GM18951 (cell line): Measurements from ENCODE around the gene CAST.
A peak's percentile ranks its signal among the peaks of the same experiment; 100 is the strongest.

Experiments
- POLR2A ChIP-seq: IDR thresholded peaks from 4 replicates; pipeline ENCODE4 v1.6.1; 2011; ENCODE audit warnings: mild to moderate bottlenecking; ENCODE audit not compliant: insufficient read length, insufficient read depth; ENCODE audit errors: extremely low read depth
- in situ Hi-C: fragments of 300-500 bp; cut with MboI; formaldehyde crosslinking; loops from one replicate; pipeline ENCODE4 v1.12.0; 2022; ENCODE audit warnings: low sequenced_read_pairs, mixed read lengths, inconsistent platforms; ENCODE audit not compliant: unreplicated experiment

Gene CAST

DNA sequence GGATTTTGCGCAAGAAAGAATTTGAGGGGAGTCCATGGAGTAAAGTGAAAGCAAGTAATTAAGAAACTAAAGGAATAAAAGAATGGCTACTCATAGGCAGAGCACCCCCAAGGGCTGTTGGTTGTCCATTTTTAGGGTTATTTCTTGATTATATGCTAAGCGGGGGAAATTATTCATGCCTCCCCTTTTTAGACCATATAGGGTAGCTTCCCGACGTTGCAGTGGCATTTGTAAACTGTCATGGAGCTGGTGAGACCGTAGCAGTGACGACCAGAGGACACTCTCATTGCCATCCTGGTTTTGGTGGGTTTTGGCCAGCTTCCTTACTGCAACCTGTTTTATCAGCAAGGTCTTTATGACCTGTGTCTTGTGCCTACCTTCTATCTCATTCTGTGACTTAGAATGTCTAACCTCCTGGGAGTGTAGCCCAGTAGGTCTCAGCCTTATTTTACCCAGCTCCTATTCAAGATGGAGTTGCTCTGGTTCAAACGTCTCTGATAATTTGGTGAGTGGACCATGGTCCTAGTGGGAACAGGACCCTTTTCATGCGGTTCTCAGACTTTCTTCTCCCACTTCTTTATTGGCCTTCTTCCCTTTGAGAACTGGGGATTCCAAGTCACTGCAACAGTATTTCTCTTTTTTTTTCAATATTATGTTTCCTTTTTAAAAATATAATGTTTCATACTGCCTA is 146.8 kb downstream of the CAST start:
- in situ Hi-C loops: no loop called here
- TF ChIP-seq POLR2A: no peak

- in situ Hi-C loops: no loop called here
- TF ChIP-seq POLR2A: no peak
Measured at GRCh38 chr5:96809921-96810320, 147.7 kb downstream of the CAST start.

DNA sequence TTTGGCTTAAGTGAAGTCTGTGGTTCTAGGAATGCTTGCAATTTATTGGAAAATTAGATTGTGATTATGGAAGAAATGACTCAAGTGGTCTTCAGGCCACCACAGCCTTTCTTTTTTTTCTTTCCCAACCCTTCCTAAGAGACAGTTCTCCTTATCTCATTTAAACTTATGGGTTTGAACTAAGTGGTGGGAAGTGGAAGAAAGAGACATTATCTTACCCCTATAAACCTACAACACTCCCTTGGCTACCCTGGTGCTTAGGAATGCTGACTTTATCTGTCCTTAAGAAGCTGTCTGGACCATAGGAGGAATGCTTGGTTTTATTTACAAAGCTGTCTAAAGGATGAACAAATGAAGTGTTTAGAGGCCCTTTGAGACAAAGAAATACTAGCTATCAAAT is 150.7 kb downstream of the CAST start:
- no peak for TF ChIP-seq POLR2A
- in situ Hi-C loops: no loop called here

DNA sequence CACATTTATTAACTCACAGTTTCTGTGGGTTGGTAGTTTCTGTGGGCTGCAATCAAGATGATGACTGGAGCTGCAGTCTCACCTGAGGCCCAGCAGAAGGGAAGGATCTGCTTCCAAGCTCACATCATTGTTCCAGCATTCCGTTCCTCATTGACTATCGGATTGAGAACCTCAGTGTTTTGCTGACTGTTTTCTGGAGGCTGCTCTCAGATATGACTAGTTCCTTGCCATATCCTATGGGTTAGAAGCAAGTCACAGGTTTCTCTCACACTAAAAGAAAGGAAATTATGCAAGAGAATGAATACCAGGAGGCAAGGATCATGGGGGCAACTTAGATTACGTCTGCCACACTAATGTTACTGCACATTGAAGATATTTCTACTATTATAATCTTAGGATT is 151.9 kb downstream of the CAST start:
- in situ Hi-C loops: no loop called here
- no peak for TF ChIP-seq POLR2A

DNA sequence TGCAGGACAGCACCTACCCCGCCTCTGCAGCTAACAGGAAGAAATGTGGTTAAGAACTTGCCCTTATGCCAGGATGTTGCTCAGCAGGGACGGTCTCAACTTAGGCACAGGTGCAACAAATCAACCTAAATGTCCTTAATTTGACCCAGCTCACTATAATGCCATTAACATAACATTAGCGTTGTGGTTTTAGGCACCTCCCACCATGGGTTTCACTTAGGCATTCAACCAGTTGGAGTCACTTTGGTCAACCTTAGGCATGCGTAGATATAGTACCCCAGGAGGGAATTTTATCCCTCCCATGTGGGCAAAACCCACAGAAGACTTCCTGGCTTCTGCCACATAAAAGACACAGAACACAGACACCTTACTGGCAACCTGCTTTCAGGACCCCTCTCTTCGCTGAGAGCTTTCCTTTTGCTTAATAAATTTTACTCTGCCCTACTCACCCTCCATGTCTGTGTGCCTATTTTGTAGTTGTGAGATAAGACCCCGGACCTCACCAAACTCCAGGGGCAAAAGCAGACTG is 154.3 kb downstream of the CAST start:
- in situ Hi-C loops: no loop called here
- peak; percentile 44 for TF ChIP-seq POLR2A

GRCh38 chr5:96816991-96817390 is 154.8 kb downstream of the CAST start:
- TF ChIP-seq POLR2A: no peak
- in situ Hi-C loops: no loop called here

DNA sequence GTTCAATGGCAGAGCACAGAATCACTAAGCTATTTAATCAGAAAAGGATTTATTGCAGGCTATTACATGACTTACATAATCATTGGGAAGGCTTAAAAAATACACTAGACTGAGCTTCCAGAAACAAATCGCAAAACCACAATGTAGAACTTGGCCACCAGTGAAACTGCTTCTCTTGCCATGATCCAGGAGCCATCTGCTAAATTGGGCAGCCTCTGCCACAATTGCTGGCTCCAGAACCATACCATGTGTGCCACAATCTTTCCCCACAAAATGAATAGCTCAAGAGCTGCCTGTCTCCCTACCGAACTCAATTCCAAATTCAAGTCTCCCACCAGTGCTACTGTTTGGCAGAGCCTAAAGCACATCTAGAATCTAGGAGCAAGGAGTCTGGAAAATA is 155.3 kb downstream of the CAST start:
- in situ Hi-C loops: no loop called here
- no peak for TF ChIP-seq POLR2A

DNA sequence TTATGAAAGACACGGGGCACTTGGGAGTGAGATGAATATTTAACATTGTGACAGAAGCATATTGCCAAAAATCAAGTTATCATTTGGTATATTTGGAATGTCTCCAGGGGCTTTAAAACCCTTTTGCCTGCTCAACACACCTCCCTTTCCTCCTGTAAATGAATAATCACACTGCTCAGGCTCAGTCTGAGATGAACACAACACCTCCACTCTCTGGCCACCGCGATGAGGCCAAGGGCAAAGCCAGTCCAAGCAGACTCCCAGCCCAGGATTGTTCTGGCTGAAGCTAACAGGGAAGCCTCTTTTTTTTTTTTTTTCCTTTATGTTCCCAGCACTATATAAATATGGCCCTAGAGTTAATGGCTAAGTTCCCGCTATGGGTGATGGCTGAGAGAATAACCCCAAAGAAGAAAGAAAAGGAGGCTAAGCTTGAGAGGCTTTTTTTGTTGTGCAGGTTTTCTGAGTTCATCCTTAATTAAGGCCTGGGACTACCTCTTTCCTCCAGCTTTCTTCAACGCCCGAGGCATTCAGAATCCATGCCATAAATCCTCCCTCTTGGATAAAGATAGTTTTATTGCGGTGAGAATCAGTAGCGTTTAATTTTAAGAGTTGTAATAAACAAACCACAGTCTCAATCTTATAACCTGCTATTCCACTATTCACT is 156.1 kb downstream of the CAST start:
- in situ Hi-C loops: no loop called here
- TF ChIP-seq POLR2A: no peak

DNA sequence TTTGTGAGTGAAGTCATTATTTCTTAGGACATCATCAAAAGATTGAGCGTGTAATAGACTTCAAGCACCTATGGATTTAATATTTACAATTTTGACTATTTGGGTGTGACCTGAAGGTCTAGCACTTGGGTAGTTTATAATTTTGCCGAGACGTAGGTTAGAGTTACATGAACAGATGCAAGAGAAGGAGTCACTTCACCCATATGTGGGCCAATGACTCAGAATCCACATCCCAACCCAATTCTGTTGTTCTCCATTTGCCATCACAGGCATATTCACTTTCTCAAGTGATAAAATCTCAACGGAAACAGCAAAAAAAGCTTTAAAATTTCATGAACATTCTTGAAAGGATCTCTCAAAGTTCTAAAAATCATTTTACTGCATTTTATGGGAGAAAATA is 157.6 kb downstream of the CAST start:
- no peak for TF ChIP-seq POLR2A
- in situ Hi-C loops: no loop called here

DNA sequence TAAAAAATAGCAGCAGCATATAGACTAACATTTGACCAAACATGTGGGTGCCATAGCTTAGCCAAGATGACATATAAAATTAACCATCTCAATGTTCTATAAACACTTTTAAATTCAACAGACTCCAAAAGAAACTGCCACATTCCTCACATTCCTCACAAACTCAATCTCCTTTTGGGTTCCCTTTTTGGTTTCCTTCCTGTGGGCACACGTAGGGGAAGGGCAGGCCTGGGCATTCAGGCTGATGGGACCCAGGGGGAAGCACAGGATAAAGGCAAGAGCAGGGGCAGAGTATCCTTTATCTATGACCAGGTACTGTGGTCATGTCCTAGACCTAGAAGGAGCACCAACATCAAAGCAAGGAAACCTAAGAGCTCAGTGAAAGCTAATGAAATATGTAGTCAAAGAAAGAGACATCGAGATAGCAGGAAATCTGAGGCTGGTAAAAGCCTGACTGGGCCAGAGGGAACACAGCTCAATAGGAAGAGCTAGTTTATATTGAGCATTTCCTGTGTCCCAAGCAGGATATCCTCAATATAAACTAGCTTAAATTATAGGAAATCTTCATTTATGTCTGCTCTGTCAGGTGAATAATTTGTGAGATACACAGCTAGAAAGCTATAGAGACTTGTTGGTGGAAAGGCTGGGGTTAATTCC is 159.2 kb downstream of the CAST start:
- in situ Hi-C loops: no loop called here
- no peak for TF ChIP-seq POLR2A

DNA sequence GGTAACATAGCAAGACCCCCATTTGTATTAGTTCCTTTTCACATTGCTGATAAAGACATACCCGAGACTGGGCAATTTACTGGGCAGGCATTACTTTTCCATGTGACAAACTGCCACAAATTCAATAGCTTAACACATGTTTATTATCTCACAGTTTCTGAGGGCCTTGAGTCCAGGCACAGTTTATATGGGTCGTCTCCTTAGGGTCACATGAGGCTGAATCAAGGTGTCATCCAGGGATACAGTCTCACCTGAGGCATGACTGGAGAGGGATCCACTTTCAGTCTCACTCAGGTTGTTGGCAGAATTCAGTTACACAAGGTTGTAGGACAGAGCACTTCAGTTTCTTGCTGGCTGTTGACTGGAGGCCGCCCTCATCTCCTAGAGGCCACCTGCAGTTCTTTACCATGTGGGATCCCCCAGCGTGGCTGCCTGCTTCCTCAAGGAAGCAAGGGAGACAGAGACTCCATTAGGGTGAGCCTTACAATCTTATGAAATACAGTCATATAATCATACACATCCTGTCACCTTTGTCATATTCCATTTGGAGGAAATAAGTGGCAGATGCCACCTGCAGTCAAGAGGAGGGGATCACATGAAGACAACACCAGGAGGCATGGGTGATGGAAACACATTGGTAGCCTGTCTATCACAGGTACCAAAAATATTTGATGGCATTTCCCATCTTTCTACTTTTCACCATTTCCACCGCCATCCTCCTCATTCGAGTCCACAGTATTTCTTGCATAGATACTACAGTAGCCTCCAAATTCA is 160.7 kb downstream of the CAST start:
- no peak for TF ChIP-seq POLR2A
- in situ Hi-C loops: no loop called here

GRCh38 chr5:96823900-96824380 is 161.8 kb downstream of the CAST start:
- TF ChIP-seq POLR2A: no peak
- in situ Hi-C loops: no loop called here
